Measurements from ENCODE around the gene ARRDC4. TPM values are rescaled to one million over a fixed set of nuclear protein-coding genes. Genes with fewer than 3 reads are reported as not detected.

Gene ARRDC4
- polyA plus RNA-seq, 1 donor from 2014 or later = 39.7 TPM

DNA sequence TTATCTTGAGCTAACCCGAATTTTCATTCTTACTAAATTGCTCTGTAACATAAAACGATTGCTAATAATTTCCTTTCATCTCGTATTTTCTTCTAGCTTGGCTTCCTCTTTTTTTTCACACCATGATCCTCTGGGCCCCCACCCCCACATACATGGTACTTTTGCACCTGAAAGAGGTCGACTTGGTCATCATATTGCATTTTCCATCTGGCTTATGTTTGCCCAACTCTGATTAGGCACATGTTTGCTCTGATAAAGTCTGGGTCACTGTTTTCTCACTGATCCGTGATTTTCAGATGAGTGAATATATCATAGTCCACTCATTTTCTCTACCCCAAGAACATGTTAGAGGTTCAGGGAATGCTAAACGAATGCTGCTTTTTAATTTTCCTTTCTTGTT lies 49.5 kb downstream of the ARRDC4 start:
- no peak overlapping the region for H3K4me3 ChIP-seq (ENCODE audit: low read length)
- no peaks in the 10 kb centered on the region for H3K79me2 ChIP-seq (replicated peaks; ENCODE audit: insufficient read depth, low read length)
- no peak for TF ChIP-seq RAD21 (conservative IDR thresholded peaks at IDR 0.05)
- no peak for TF ChIP-seq EP300 (conservative IDR thresholded peaks at IDR 0.05; ENCODE audit: poor library complexity, severe bottlenecking)
- TF ChIP-seq, protein P1, sequence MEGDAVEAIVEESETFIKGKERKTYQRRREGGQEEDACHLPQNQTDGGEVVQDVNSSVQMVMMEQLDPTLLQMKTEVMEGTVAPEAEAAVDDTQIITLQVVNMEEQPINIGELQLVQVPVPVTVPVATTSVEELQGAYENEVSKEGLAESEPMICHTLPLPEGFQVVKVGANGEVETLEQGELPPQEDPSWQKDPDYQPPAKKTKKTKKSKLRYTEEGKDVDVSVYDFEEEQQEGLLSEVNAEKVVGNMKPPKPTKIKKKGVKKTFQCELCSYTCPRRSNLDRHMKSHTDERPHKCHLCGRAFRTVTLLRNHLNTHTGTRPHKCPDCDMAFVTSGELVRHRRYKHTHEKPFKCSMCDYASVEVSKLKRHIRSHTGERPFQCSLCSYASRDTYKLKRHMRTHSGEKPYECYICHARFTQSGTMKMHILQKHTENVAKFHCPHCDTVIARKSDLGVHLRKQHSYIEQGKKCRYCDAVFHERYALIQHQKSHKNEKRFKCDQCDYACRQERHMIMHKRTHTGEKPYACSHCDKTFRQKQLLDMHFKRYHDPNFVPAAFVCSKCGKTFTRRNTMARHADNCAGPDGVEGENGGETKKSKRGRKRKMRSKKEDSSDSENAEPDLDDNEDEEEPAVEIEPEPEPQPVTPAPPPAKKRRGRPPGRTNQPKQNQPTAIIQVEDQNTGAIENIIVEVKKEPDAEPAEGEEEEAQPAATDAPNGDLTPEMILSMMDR (IDR thresholded peaks at IDR 0.05; ENCODE audit: poor library complexity, severe bottlenecking) = no peak
- TF ChIP-seq TAF1 (IDR thresholded peaks at IDR 0.05; ENCODE audit: low read depth) = no peak
- no peak for TF ChIP-seq SMC3 (conservative IDR thresholded peaks at IDR 0.05; ENCODE audit: poor library complexity)
- TF ChIP-seq, protein P2, sequence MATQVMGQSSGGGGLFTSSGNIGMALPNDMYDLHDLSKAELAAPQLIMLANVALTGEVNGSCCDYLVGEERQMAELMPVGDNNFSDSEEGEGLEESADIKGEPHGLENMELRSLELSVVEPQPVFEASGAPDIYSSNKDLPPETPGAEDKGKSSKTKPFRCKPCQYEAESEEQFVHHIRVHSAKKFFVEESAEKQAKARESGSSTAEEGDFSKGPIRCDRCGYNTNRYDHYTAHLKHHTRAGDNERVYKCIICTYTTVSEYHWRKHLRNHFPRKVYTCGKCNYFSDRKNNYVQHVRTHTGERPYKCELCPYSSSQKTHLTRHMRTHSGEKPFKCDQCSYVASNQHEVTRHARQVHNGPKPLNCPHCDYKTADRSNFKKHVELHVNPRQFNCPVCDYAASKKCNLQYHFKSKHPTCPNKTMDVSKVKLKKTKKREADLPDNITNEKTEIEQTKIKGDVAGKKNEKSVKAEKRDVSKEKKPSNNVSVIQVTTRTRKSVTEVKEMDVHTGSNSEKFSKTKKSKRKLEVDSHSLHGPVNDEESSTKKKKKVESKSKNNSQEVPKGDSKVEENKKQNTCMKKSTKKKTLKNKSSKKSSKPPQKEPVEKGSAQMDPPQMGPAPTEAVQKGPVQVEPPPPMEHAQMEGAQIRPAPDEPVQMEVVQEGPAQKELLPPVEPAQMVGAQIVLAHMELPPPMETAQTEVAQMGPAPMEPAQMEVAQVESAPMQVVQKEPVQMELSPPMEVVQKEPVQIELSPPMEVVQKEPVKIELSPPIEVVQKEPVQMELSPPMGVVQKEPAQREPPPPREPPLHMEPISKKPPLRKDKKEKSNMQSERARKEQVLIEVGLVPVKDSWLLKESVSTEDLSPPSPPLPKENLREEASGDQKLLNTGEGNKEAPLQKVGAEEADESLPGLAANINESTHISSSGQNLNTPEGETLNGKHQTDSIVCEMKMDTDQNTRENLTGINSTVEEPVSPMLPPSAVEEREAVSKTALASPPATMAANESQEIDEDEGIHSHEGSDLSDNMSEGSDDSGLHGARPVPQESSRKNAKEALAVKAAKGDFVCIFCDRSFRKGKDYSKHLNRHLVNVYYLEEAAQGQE (IDR thresholded peaks at IDR 0.05; ENCODE audit: borderline replicate concordance) = no peak
- TF ChIP-seq MXI1 (conservative IDR thresholded peaks at IDR 0.05; ENCODE audit: poor library complexity, severe bottlenecking) = no peak
- TF ChIP-seq POLR2AphosphoS5 (IDR thresholded peaks at IDR 0.05) = no peak
- no peak for TF ChIP-seq EZH2 (IDR thresholded peaks at IDR 0.05; ENCODE audit: borderline replicate concordance, insufficient read depth, low read length, poor library complexity, severe bottlenecking)
- H3K9me2 ChIP-seq (ENCODE audit: insufficient read depth, low read length) = no peaks in the 10 kb centered on the region
- no peaks in the 10 kb centered on the region for H3K9me3 ChIP-seq (ENCODE audit: low read length)
- H3K27me3 ChIP-seq (ENCODE audit: insufficient read depth, low read depth, low read length) = no peaks in the 10 kb centered on the region
- H3K36me3 ChIP-seq (ENCODE audit: insufficient read depth, low read length) = no peaks in the 10 kb centered on the region
- no peaks in the 10 kb centered on the region for H4K20me1 ChIP-seq (ENCODE audit: insufficient read depth)
- H3K4me2 ChIP-seq (ENCODE audit: low read length) = no peak overlapping the region
- no peak overlapping the region for H3K9ac ChIP-seq (ENCODE audit: low read length)
- H3F3A ChIP-seq (ENCODE audit: insufficient read depth, low read length, poor library complexity, severe bottlenecking) = no peaks in the 10 kb centered on the region
- H3K27ac ChIP-seq (ENCODE audit: low read length) = no peak overlapping the region
- H2AFZ ChIP-seq (ENCODE audit: low read depth, low read length) = no peak overlapping the region

DNA sequence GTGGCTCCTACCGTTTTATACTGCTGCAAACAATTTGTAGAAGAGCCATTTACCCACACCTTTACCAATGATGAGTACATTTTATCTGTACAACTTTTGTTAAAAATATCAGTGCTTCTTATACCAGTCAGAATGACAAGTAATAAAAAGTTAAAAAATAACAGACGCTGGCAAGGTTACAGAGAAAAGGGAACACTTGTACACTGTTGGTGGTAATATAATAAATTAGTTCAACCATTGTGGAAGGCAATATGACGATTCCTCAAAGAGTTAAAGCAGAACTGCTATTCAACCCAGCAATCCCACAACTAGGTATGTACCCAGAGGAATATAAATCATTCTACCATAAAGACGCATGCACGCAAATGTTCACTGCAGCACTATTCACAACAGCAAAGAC lies 51.9 kb downstream of the ARRDC4 start:
- H3K79me2 ChIP-seq (replicated peaks; ENCODE audit: insufficient read depth, low read length) = no peaks in the 10 kb centered on the region
- H4K20me1 ChIP-seq (ENCODE audit: insufficient read depth) = no peaks in the 10 kb centered on the region
- no peaks in the 10 kb centered on the region for H3F3A ChIP-seq (ENCODE audit: insufficient read depth, low read length, poor library complexity, severe bottlenecking)
- no peak overlapping the region for H3K4me3 ChIP-seq (ENCODE audit: low read length)
- no peak for TF ChIP-seq MXI1 (conservative IDR thresholded peaks at IDR 0.05; ENCODE audit: poor library complexity, severe bottlenecking)
- H3K9me2 ChIP-seq (ENCODE audit: insufficient read depth, low read length) = no peaks in the 10 kb centered on the region
- H3K4me2 ChIP-seq (ENCODE audit: low read length) = no peak overlapping the region
- no peak overlapping the region for H3K9ac ChIP-seq (ENCODE audit: low read length)
- no peak overlapping the region for H3K27ac ChIP-seq (ENCODE audit: low read length)
- no peaks in the 10 kb centered on the region for H3K27me3 ChIP-seq (ENCODE audit: insufficient read depth, low read depth, low read length)
- no peaks in the 10 kb centered on the region for H3K9me3 ChIP-seq (ENCODE audit: low read length)
- no peaks in the 10 kb centered on the region for H3K36me3 ChIP-seq (ENCODE audit: insufficient read depth, low read length)
- H2AFZ ChIP-seq (ENCODE audit: low read depth, low read length) = no peak overlapping the region

GRCh38 chr15:98013631-98014030 lies 53.1 kb downstream of the ARRDC4 start:
- no peak overlapping the region for H3K9ac ChIP-seq (ENCODE audit: low read length)
- H3K27me3 ChIP-seq (ENCODE audit: insufficient read depth, low read depth, low read length) = no peaks in the 10 kb centered on the region
- no peak overlapping the region for H2AFZ ChIP-seq (ENCODE audit: low read depth, low read length)
- no peaks in the 10 kb centered on the region for H4K20me1 ChIP-seq (ENCODE audit: insufficient read depth)
- TF ChIP-seq TAF1 (IDR thresholded peaks at IDR 0.05; ENCODE audit: low read depth) (no peak), EP300 (conservative IDR thresholded peaks at IDR 0.05; ENCODE audit: poor library complexity, severe bottlenecking) (no peak), MXI1 (conservative IDR thresholded peaks at IDR 0.05; ENCODE audit: poor library complexity, severe bottlenecking) (no peak), SMC3 (conservative IDR thresholded peaks at IDR 0.05; ENCODE audit: poor library complexity) (no peak), EZH2 (IDR thresholded peaks at IDR 0.05; ENCODE audit: borderline replicate concordance, insufficient read depth, low read length, poor library complexity, severe bottlenecking) (no peak), RAD21 (conservative IDR thresholded peaks at IDR 0.05) (no peak), POLR2AphosphoS5 (IDR thresholded peaks at IDR 0.05) (no peak)
- TF ChIP-seq, protein P2 (IDR thresholded peaks at IDR 0.05; ENCODE audit: borderline replicate concordance) = no peak
- TF ChIP-seq, protein P1 (IDR thresholded peaks at IDR 0.05; ENCODE audit: poor library complexity, severe bottlenecking) = no peak
- no peak overlapping the region for H3K4me2 ChIP-seq (ENCODE audit: low read length)
- H3K36me3 ChIP-seq (ENCODE audit: insufficient read depth, low read length) = no peaks in the 10 kb centered on the region
- no peak overlapping the region for H3K4me3 ChIP-seq (ENCODE audit: low read length)
- H3F3A ChIP-seq (ENCODE audit: insufficient read depth, low read length, poor library complexity, severe bottlenecking) = no peaks in the 10 kb centered on the region
- H3K79me2 ChIP-seq (replicated peaks; ENCODE audit: insufficient read depth, low read length) = no peaks in the 10 kb centered on the region
- no peak overlapping the region for H3K27ac ChIP-seq (ENCODE audit: low read length)
- H3K9me3 ChIP-seq (ENCODE audit: low read length) = no peaks in the 10 kb centered on the region
- H3K9me2 ChIP-seq (ENCODE audit: insufficient read depth, low read length) = no peaks in the 10 kb centered on the region
